Ramos (cell line): ENCODE measurements around the gene MIAT.
"Not testable (repeated sequence)": the region's sequence is repeated elsewhere in the genome, so short reads cannot be mapped to it uniquely, and the experiment has no call there.

Source experiments
- in situ Hi-C: fragments of 300-500 bp; cut with MboI; formaldehyde crosslinking; loops from one replicate; pipeline ENCODE4 v1.14.3; 2022; ENCODE audit warnings: low sequenced_read_pairs; ENCODE audit not compliant: unreplicated experiment

Gene MIAT

GRCh38 chr22:26690654-26691376 lies 33.4 kb downstream of the MIAT start:
- in situ Hi-C loops, result no loop called here

GRCh38 chr22:26691377-26691716 lies 34.0 kb downstream of the MIAT start:
- in situ Hi-C loops, result no loop called here

- in situ Hi-C loops, result no loop called here
Measured at GRCh38 chr22:26692215-26692614, 34.8 kb downstream of the MIAT start.

- in situ Hi-C loops, result no loop called here
Measured at GRCh38 chr22:26697151-26697550, 39.8 kb downstream of the MIAT start.

- in situ Hi-C loops, result no loop called here
Measured at GRCh38 chr22:26700462-26700861, 43.1 kb downstream of the MIAT start.

- in situ Hi-C loops, result no loop called here
Measured at GRCh38 chr22:26700886-26701285, 43.5 kb downstream of the MIAT start.

GRCh38 chr22:26701323-26701722 lies 43.9 kb downstream of the MIAT start:
- in situ Hi-C loops, result no loop called here

- in situ Hi-C loops, result no loop called here
Measured at GRCh38 chr22:26702906-26703830, 45.8 kb downstream of the MIAT start.

- in situ Hi-C loops, result not testable (repeated sequence)
Measured at GRCh38 chr22:26705379-26705778, 48.0 kb downstream of the MIAT start.

- in situ Hi-C loops, result no loop called here
Measured at GRCh38 chr22:26707090-26707489, 49.7 kb downstream of the MIAT start.

GRCh38 chr22:26707581-26707980 lies 50.2 kb downstream of the MIAT start:
- in situ Hi-C loops, result no loop called here

- in situ Hi-C loops, result no loop called here
Measured at GRCh38 chr22:26708256-26709009, 51.0 kb downstream of the MIAT start.

GRCh38 chr22:26709617-26710390 lies 52.4 kb downstream of the MIAT start:
- in situ Hi-C loops, result no loop called here

- in situ Hi-C loops, result no loop called here
Measured at GRCh38 chr22:26711205-26711963, 54.0 kb downstream of the MIAT start.

- in situ Hi-C loops, result no loop called here
Measured at GRCh38 chr22:26712158-26712557, 54.8 kb downstream of the MIAT start.

- in situ Hi-C loops, result no loop called here
Measured at GRCh38 chr22:26713823-26714449, 56.5 kb downstream of the MIAT start.

GRCh38 chr22:26714971-26715370 lies 57.6 kb downstream of the MIAT start:
- in situ Hi-C loops, result no loop called here

GRCh38 chr22:26715392-26715936 lies 58.1 kb downstream of the MIAT start:
- in situ Hi-C loops, result no loop called here

GRCh38 chr22:26718488-26718887 lies 61.1 kb downstream of the MIAT start:
- in situ Hi-C loops, result no loop called here
